Gastrocnemius medialis (tissue), 4 donors: Measurements from ENCODE around the gene HSBP1L1.

ENCODE experiments used
- CTCF ChIP-seq, 5 experiments: fragments of 450-650 bp in 3 of 5; fragments of 200-600 bp in 2 of 5; sonication (generic) in 2 of 5; IDR thresholded peaks in 4 of 5; conservative IDR thresholded peaks in 1 of 5; 1 replicate in 4 of 5; 2 replicates in 1 of 5; pipeline ENCODE4 v1.5.1; 2016 to 2019; ENCODE audit warnings: antibody characterized with exemption in 5 of 5, mild to moderate bottlenecking in 3 of 5, moderate library complexity in 3 of 5
- POLR2A ChIP-seq, 2 donors: fragments of 450-650 bp; IDR thresholded peaks; one replicate each; pipeline ENCODE4 v1.6.1; 2017; ENCODE audit warnings: antibody characterized with exemption in 2 of 2, mild to moderate bottlenecking in 2 of 2, moderate library complexity in 2 of 2

GRCh38 chr18:79952456-79952995, 11.9 kb upstream of the HSBP1L1 start:
- TF ChIP-seq CTCF (IDR thresholded peaks at IDR 0.05 in 4 of 5, conservative IDR thresholded peaks at IDR 0.05 in 1 of 5) (no peak), POLR2A (IDR thresholded peaks at IDR 0.05) (no peak)
